Type B pancreatic cell (in vitro differentiated cells): ENCODE results near the gene FLYWCH1. TPM values are rescaled to one million over a fixed set of nuclear protein-coding genes. Genes with fewer than 3 reads are reported as not detected.

ENCODE experiments used
- DNase-seq: peaks from one replicate; pipeline ENCODE4 v3.0.0; 2021; ENCODE audit warnings: mixed read lengths; ENCODE audit not compliant: unreplicated experiment; ENCODE audit errors: extremely low spot score
- H3K27ac Mint-ChIP-seq: 2 replicates; pipeline ENCODE4 v1.8.0; 2021; ENCODE audit warnings: mild to moderate bottlenecking, mixed read lengths
- H3K27me3 Mint-ChIP-seq: 2 replicates; pipeline ENCODE4 v1.8.0; 2021; ENCODE audit warnings: mixed read lengths
- H3K36me3 Mint-ChIP-seq: 2 replicates; pipeline ENCODE4 v1.8.0; 2021; ENCODE audit warnings: mixed read lengths
- H3K4me1 Mint-ChIP-seq: one replicate; pipeline ENCODE4 v1.8.0; 2021; ENCODE audit warnings: mixed read lengths; ENCODE audit not compliant: unreplicated experiment
- H3K4me3 Mint-ChIP-seq: 2 replicates; pipeline ENCODE4 v1.8.0; 2021; ENCODE audit warnings: mild to moderate bottlenecking, mixed read lengths
- H3K9me3 Mint-ChIP-seq: 2 replicates; pipeline ENCODE4 v1.8.0; 2021; ENCODE audit warnings: mixed read lengths
- CTCF ChIP-seq: fragments of 200-600 bp; sonication (generic); conservative IDR thresholded peaks from 2 replicates; pipeline ENCODE4 v1.5.0; 2021; ENCODE audit warnings: antibody characterized with exemption, mild to moderate bottlenecking
- total RNA-seq: library from RNA; stranded (reverse); gene quantifications from 2 replicates; pipeline ENCODE4 v1.2.1, GENCODE V29; 2021; ENCODE audit warnings: low replicate concordance

Gene FLYWCH1
- total RNA-seq, 1 donor from 2014 or later = 28.6 TPM

DNA sequence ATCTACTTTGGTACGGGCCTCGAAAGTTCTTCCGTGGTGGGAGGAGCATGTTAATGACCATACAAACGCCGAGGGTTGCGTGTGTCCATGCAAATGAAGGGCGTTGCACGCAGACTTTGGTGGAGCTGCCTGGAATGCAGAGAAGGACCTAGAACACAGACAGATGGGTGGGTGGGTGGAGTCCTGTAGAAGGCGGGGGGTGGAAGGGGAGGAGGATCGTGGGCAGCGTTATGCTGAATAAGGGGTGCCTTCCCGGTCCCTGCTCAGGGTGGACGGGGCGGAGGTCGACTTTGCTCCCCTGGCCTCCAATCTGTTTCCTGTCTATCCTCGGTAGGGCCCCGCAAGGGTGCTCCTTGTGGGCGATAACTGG is 56.6 kb downstream of the FLYWCH1 start:
- no peak for DNase-seq
- Mint-ChIP-seq H3K4me3 (peak overlapping the region; percentile 83), H3K4me1 (peaks cover 13% of the 10 kb centered on the region), H3K36me3 (peaks cover 3% of the 10 kb centered on the region), H3K27ac (peak overlapping the region; percentile 53), H3K9me3 (no peaks in the 10 kb centered on the region), H3K27me3 (peaks cover 10% of the 10 kb centered on the region)
- TF ChIP-seq CTCF = no peak

- Mint-ChIP-seq H3K36me3 (peaks cover 3% of the 10 kb centered on the region), H3K4me1 (peaks cover 13% of the 10 kb centered on the region), H3K9me3 (no peaks in the 10 kb centered on the region), H3K27me3 (peaks cover 7% of the 10 kb centered on the region), H3K27ac (peak within 1 kb of the TSS; percentile 53), H3K4me3 (peak within 1 kb of the TSS; percentile 83)
- DNase-seq = peak; percentile 92
- TF ChIP-seq CTCF = no peak
These were observed 57.2 kb downstream of the FLYWCH1 start, which contains the start of gene PAQR4 for GRCh38 chr16:2968738-2969544. PAQR4 (plus strand) TSS chr16:2969348; CDS start chr16:2969675, 327 bp downstream.

- Mint-ChIP-seq H3K9me3 (no peaks in the 10 kb centered on the region), H3K27ac (no peak overlapping the region), H3K4me1 (peaks cover 13% of the 10 kb centered on the region), H3K27me3 (peaks cover 4% of the 10 kb centered on the region), H3K4me3 (peak overlapping the region; percentile 79), H3K36me3 (peaks cover 3% of the 10 kb centered on the region)
- peak; percentile 67 for TF ChIP-seq CTCF
- no peak for DNase-seq
These were observed 58.1 kb downstream of the FLYWCH1 start for GRCh38 chr16:2969545-2970521.

- Mint-ChIP-seq H3K27ac (no peak overlapping the region), H3K9me3 (no peaks in the 10 kb centered on the region), H3K4me3 (peak overlapping the region; percentile 79), H3K36me3 (peaks cover 3% of the 10 kb centered on the region), H3K4me1 (peaks cover 13% of the 10 kb centered on the region), H3K27me3 (peaks cover 4% of the 10 kb centered on the region)
- DNase-seq = no peak
- TF ChIP-seq CTCF = no peak
These were observed 58.8 kb downstream of the FLYWCH1 start for GRCh38 chr16:2970563-2970962.

DNA sequence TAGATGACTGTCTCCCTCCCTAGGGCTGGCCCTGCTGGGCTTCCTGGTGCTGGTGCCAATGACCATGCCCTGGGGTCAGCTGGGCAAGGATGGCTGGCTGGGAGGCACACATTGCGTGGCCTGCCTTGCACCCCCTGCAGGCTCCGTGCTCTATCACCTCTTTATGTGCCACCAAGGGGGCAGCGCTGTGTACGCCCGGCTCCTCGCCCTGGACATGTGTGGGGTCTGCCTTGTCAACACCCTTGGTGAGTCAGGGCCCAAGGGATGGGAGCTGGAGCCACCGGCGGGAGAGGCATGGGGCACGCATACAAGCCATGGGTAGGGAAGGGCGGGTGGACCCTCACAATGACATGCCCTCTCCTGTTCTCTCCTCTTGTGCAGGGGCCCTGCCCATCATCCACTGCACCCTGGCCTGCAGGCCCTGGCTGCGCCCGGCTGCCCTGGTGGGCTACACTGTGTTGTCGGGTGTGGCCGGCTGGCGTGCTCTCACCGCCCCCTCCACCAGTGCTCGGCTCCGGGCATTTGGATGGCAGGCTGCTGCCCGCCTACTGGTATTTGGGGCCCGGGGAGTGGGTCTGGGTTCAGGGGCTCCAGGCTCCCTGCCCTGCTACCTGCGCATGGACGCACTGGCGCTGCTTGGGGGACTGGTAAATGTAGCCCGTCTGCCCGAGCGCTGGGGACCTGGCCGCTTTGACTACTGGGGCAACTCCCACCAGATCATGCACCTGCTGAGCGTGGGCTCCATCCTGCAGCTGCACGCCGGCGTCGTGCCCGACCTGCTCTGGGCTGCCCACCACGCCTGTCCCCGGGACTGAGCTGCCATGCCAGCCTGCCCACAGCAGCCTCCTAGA is 59.6 kb downstream of the FLYWCH1 start:
- peaks cover 4% of the 10 kb centered on the region for H3K27me3 Mint-ChIP-seq
- no peaks in the 10 kb centered on the region for H3K9me3 Mint-ChIP-seq
- peaks cover 3% of the 10 kb centered on the region for H3K36me3 Mint-ChIP-seq
- no peak for DNase-seq
- no peak overlapping the region for H3K27ac Mint-ChIP-seq
- TF ChIP-seq CTCF = no peak
- H3K4me1 Mint-ChIP-seq = peaks cover 13% of the 10 kb centered on the region
- peak overlapping the region; percentile 79 for H3K4me3 Mint-ChIP-seq
